ENCODE data around the gene LAMTOR3. TPM values are rescaled to one million over a fixed set of nuclear protein-coding genes. Genes with fewer than 3 reads are reported as not detected.

Gene LAMTOR3
- total RNA-seq, 4 donors from 2014 or later, result 22.6 to 50.3 (median 44.5) TPM

GRCh38 chr4:99846891-99847290, 47.3 kb downstream of the LAMTOR3 start:
- peaks cover 3 to 17% (median 13%) of the 10 kb centered on the region in 4 donors for H3K4me1 ChIP-seq
- intact Hi-C loops (cut with DNase I), result no loop called here
- H3K27ac ChIP-seq (replicated peaks in 1 of 4), result no peak overlapping the region
- no peaks in the 10 kb centered on the region for H3K9me3 ChIP-seq
- H3K4me3 ChIP-seq, result no peak overlapping the region
- WGBS, result 61% methylated on average over 1 of the region's 1 CpG
- no peaks in the 10 kb centered on the region for H3K36me3 ChIP-seq
- TF ChIP-seq EP300 (IDR thresholded peaks at IDR 0.05) (no peak), POLR2AphosphoS5 (IDR thresholded peaks at IDR 0.05) (no peak), CTCF (IDR thresholded peaks at IDR 0.05) (no peak), POLR2A (IDR thresholded peaks at IDR 0.05; ENCODE audit: low read depth) (no peak)
- no peak for DNase-seq (ENCODE audit: extremely low spot score)
- H3K27me3 ChIP-seq, result no peaks in the 10 kb centered on the region

GRCh38 chr4:99845708-99846469, 48.3 kb downstream of the LAMTOR3 start:
- Histone ChIP-seq H3K9me3 (no peaks in the 10 kb centered on the region), H3K27ac (replicated peaks in 1 of 4) (peak overlapping the region in 1 of 4 donors; percentile 29), H3K36me3 (no peaks in the 10 kb centered on the region), H3K27me3 (no peaks in the 10 kb centered on the region), H3K4me1 (peaks cover 3 to 17% (median 13%) of the 10 kb centered on the region in 4 donors), H3K4me3 (no peak overlapping the region)
- no peak for TF ChIP-seq POLR2A (IDR thresholded peaks at IDR 0.05; ENCODE audit: low read depth)
- TF ChIP-seq EP300 (IDR thresholded peaks at IDR 0.05), result no peak
- no peak for TF ChIP-seq POLR2AphosphoS5 (IDR thresholded peaks at IDR 0.05)
- TF ChIP-seq CTCF (IDR thresholded peaks at IDR 0.05), result no peak
- WGBS, result 62% methylated on average over 2 of the region's 2 CpGs
- intact Hi-C loops (cut with DNase I), result no loop called here
- no peak for DNase-seq (ENCODE audit: extremely low spot score)

GRCh38 chr4:99845179-99845578, 49.0 kb downstream of the LAMTOR3 start:
- Histone ChIP-seq H3K36me3 (no peaks in the 10 kb centered on the region), H3K27me3 (no peaks in the 10 kb centered on the region), H3K9me3 (no peaks in the 10 kb centered on the region), H3K4me1 (peaks cover 3 to 17% (median 13%) of the 10 kb centered on the region in 4 donors), H3K27ac (replicated peaks in 1 of 4) (no peak overlapping the region), H3K4me3 (no peak overlapping the region)
- 88% methylated on average over 1 of the region's 1 CpG for WGBS
- no peak for DNase-seq (ENCODE audit: extremely low spot score)
- TF ChIP-seq EP300 (IDR thresholded peaks at IDR 0.05), result no peak
- TF ChIP-seq CTCF (IDR thresholded peaks at IDR 0.05), result no peak
- TF ChIP-seq POLR2A (IDR thresholded peaks at IDR 0.05; ENCODE audit: low read depth), result no peak
- intact Hi-C loops (cut with DNase I), result no loop called here

- no peaks in the 10 kb centered on the region for H3K27me3 ChIP-seq
- intact Hi-C loops (cut with DNase I), result no loop called here
- H3K4me3 ChIP-seq, result no peak overlapping the region
- no peaks in the 10 kb centered on the region for H3K36me3 ChIP-seq
- TF ChIP-seq POLR2AphosphoS5 (IDR thresholded peaks at IDR 0.05) (no peak), POLR2A (IDR thresholded peaks at IDR 0.05; ENCODE audit: low read depth) (no peak), CTCF (IDR thresholded peaks at IDR 0.05) (no peak), EP300 (IDR thresholded peaks at IDR 0.05) (no peak)
- 88% methylated on average over 7 of the region's 7 CpGs for WGBS
- no peaks in the 10 kb centered on the region for H3K9me3 ChIP-seq
- peaks cover 3 to 17% (median 13%) of the 10 kb centered on the region in 4 donors for H3K4me1 ChIP-seq
- H3K27ac ChIP-seq (replicated peaks in 1 of 4), result no peak overlapping the region
- no peak for DNase-seq (ENCODE audit: extremely low spot score)
Measured at GRCh38 chr4:99844048-99844447, 50.2 kb downstream of the LAMTOR3 start.

- H3K27ac ChIP-seq (replicated peaks in 1 of 4), result no peak overlapping the region
- intact Hi-C loops (cut with DNase I), result no loop called here
- DNase-seq (ENCODE audit: extremely low spot score), result no peak
Measured at GRCh38 chr4:99843413-99843812, 50.8 kb downstream of the LAMTOR3 start.

More at GRCh38 chr4:99843413-99843812, 50.8 kb downstream of the LAMTOR3 start:
- Histone ChIP-seq H3K9me3 (no peaks in the 10 kb centered on the region), H3K27me3 (no peaks in the 10 kb centered on the region), H3K4me3 (no peak overlapping the region), H3K36me3 (no peaks in the 10 kb centered on the region), H3K4me1 (peaks cover 3 to 17% (median 13%) of the 10 kb centered on the region in 4 donors)
- TF ChIP-seq EP300 (IDR thresholded peaks at IDR 0.05) (no peak), CTCF (IDR thresholded peaks at IDR 0.05) (no peak), POLR2A (IDR thresholded peaks at IDR 0.05; ENCODE audit: low read depth) (no peak), POLR2AphosphoS5 (IDR thresholded peaks at IDR 0.05) (no peak)

All from esophagus muscularis mucosa (tissue), 4 donors.